ENCODE results near the gene TPBGL.

GRCh38 chr11:75198278-75198973 lies 42.1 kb upstream of the TPBGL start:
- TF ChIP-seq, protein P1, sequence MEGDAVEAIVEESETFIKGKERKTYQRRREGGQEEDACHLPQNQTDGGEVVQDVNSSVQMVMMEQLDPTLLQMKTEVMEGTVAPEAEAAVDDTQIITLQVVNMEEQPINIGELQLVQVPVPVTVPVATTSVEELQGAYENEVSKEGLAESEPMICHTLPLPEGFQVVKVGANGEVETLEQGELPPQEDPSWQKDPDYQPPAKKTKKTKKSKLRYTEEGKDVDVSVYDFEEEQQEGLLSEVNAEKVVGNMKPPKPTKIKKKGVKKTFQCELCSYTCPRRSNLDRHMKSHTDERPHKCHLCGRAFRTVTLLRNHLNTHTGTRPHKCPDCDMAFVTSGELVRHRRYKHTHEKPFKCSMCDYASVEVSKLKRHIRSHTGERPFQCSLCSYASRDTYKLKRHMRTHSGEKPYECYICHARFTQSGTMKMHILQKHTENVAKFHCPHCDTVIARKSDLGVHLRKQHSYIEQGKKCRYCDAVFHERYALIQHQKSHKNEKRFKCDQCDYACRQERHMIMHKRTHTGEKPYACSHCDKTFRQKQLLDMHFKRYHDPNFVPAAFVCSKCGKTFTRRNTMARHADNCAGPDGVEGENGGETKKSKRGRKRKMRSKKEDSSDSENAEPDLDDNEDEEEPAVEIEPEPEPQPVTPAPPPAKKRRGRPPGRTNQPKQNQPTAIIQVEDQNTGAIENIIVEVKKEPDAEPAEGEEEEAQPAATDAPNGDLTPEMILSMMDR (IDR thresholded peaks at IDR 0.05 in 8 of 11, conservative IDR thresholded peaks at IDR 0.05 in 3 of 11) = no peak
- no peak for TF ChIP-seq POLR2A (IDR thresholded peaks at IDR 0.05)
